ENCODE measurements around the gene SLC23A2. TPM values are rescaled to one million over a fixed set of nuclear protein-coding genes. Genes with fewer than 3 reads are reported as not detected.

The SLC23A2 gene
- total and polyA plus RNA-seq, 4 donors: 3.5 to 38.2 (median 17.9) TPM

DNA sequence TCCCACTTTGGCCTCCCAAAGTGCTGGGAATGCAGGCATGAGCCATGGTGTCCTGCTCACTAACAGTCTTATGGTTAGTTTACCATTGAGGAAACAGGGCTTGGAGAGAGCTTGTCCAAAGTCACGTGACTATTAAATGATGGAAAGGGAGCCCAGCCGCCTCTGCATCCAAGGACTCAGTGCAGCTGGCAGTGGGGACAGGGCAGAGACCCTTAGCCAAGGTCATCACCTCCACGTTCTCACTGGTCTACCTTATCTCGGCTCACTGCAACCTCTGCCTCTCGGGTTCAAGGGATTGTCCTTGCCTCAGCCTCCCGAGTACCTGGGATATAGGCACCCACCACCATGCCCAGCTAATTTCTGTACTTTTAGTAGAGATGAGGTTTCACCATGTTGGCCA is 109.3 kb downstream of the SLC23A2 start:
- H3K9me3 ChIP-seq (ENCODE audit: control insufficient read depth, low read length): no peaks in the 10 kb centered on the region
- WGBS, 2 donors: 96% methylated on average over 6 of the region's 6 CpGs
- intact Hi-C loops (cut with DNase I): no loop called here
- H3K36me3 ChIP-seq (ENCODE audit: control insufficient read depth in 1 of 2, insufficient read depth in 2 of 2, low read length in 1 of 2): no peaks in the 10 kb centered on the region
- H3K27me3 ChIP-seq (ENCODE audit: control insufficient read depth in 1 of 2, insufficient read depth in 2 of 2, low read length in 1 of 2): no peaks in the 10 kb centered on the region
- no peak overlapping the region for H3K4me3 ChIP-seq (ENCODE audit: low read length in 2 of 2)
- H3K27ac ChIP-seq (ENCODE audit: low read depth in 1 of 2, low read length in 2 of 2): no peak overlapping the region
- ATAC-seq (ENCODE audit: low FRiP score) (no peak), DNase-seq (no peak)
- no peaks in the 10 kb centered on the region for H3K4me1 ChIP-seq (ENCODE audit: control insufficient read depth in 1 of 2, insufficient read depth in 2 of 2, low read length in 2 of 2)

GRCh38 chr20:4891190-4891763 is 110.0 kb downstream of the SLC23A2 start:
- no peak for DNase-seq

DNA sequence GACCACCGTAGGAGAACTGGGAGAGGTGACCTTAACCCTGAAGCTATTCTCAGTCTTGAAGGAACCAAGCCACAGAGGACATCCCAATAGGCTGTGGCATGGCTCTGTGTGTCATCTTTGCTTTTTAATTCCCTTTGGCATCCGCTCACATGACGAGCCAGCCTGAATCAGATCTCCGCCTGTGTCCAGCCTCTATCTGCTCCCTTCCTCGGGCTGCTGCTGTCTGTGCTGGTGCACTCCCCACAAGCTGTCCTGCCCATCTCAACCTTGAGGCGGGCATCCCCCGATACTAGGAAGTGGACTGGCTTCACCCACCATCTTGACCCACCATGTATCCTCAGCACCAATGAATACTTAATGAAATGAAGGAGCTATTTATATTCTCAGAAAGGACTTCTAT is 111.9 kb downstream of the SLC23A2 start:
- no peak overlapping the region for H3K27ac ChIP-seq (ENCODE audit: low read depth in 1 of 2, low read length in 2 of 2)
- ATAC-seq (ENCODE audit: low FRiP score) (no peak), DNase-seq (no peak)
- no peaks in the 10 kb centered on the region for H3K4me1 ChIP-seq (ENCODE audit: control insufficient read depth in 1 of 2, insufficient read depth in 2 of 2, low read length in 2 of 2)
- intact Hi-C loops (cut with DNase I): no loop called here
- WGBS, 2 donors: 95 to 97% methylated on average over 7 of the region's 7 CpGs
- H3K27me3 ChIP-seq (ENCODE audit: control insufficient read depth in 1 of 2, insufficient read depth in 2 of 2, low read length in 1 of 2): no peaks in the 10 kb centered on the region
- no peaks in the 10 kb centered on the region for H3K36me3 ChIP-seq (ENCODE audit: control insufficient read depth in 1 of 2, insufficient read depth in 2 of 2, low read length in 1 of 2)
- no peaks in the 10 kb centered on the region for H3K9me3 ChIP-seq (ENCODE audit: control insufficient read depth, low read length)
- H3K4me3 ChIP-seq (ENCODE audit: low read length in 2 of 2): no peak overlapping the region

More at GRCh38 chr20:4891190-4891763, 110.0 kb downstream of the SLC23A2 start:
- intact Hi-C loops (cut with DNase I): no loop called here
- 94 to 96% methylated on average over 7 of the region's 7 CpGs for WGBS, 2 donors
- Histone ChIP-seq H3K27me3 (ENCODE audit: control insufficient read depth in 1 of 2, insufficient read depth in 2 of 2, low read length in 1 of 2) (no peaks in the 10 kb centered on the region), H3K4me3 (ENCODE audit: low read length in 2 of 2) (no peak overlapping the region), H3K36me3 (ENCODE audit: control insufficient read depth in 1 of 2, insufficient read depth in 2 of 2, low read length in 1 of 2) (no peaks in the 10 kb centered on the region), H3K4me1 (ENCODE audit: control insufficient read depth in 1 of 2, insufficient read depth in 2 of 2, low read length in 2 of 2) (no peaks in the 10 kb centered on the region), H3K9me3 (ENCODE audit: control insufficient read depth, low read length) (no peaks in the 10 kb centered on the region), H3K27ac (ENCODE audit: low read depth in 1 of 2, low read length in 2 of 2) (no peak overlapping the region)
- ATAC-seq (ENCODE audit: low FRiP score): no peak

- Histone ChIP-seq H3K27ac (ENCODE audit: low read depth in 1 of 2, low read length in 2 of 2) (no peak overlapping the region), H3K4me3 (ENCODE audit: low read length in 2 of 2) (no peak overlapping the region), H3K36me3 (ENCODE audit: control insufficient read depth in 1 of 2, insufficient read depth in 2 of 2, low read length in 1 of 2) (no peaks in the 10 kb centered on the region), H3K4me1 (ENCODE audit: control insufficient read depth in 1 of 2, insufficient read depth in 2 of 2, low read length in 2 of 2) (peaks cover 0 to 4% of the 10 kb centered on the region in 2 donors), H3K9me3 (ENCODE audit: control insufficient read depth, low read length) (no peaks in the 10 kb centered on the region), H3K27me3 (ENCODE audit: control insufficient read depth in 1 of 2, insufficient read depth in 2 of 2, low read length in 1 of 2) (no peaks in the 10 kb centered on the region)
- 67 to 75% methylated on average over 11 of the region's 11 CpGs for WGBS, 2 donors
- DNase-seq (no peak), ATAC-seq (ENCODE audit: low FRiP score) (no peak)
- intact Hi-C loops (cut with DNase I): no loop called here
These were observed 113.7 kb downstream of the SLC23A2 start for GRCh38 chr20:4887586-4887985.

GRCh38 chr20:4886771-4887527 is 114.4 kb downstream of the SLC23A2 start:
- no peak overlapping the region for H3K4me3 ChIP-seq (ENCODE audit: low read length in 2 of 2)
- ATAC-seq (ENCODE audit: low FRiP score) (peak; percentile 46), DNase-seq (no peak)
- no peaks in the 10 kb centered on the region for H3K27me3 ChIP-seq (ENCODE audit: control insufficient read depth in 1 of 2, insufficient read depth in 2 of 2, low read length in 1 of 2)
- intact Hi-C loops (cut with DNase I): no loop called here
- no peaks in the 10 kb centered on the region for H3K9me3 ChIP-seq (ENCODE audit: control insufficient read depth, low read length)
- WGBS, 2 donors: 89 to 91% methylated on average over 8 of the region's 8 CpGs
- H3K4me1 ChIP-seq (ENCODE audit: control insufficient read depth in 1 of 2, insufficient read depth in 2 of 2, low read length in 2 of 2): peaks cover 0 to 4% of the 10 kb centered on the region in 2 donors
- H3K36me3 ChIP-seq (ENCODE audit: control insufficient read depth in 1 of 2, insufficient read depth in 2 of 2, low read length in 1 of 2): no peaks in the 10 kb centered on the region
- H3K27ac ChIP-seq (ENCODE audit: low read depth in 1 of 2, low read length in 2 of 2): no peak overlapping the region

- Histone ChIP-seq H3K27me3 (ENCODE audit: control insufficient read depth in 1 of 2, insufficient read depth in 2 of 2, low read length in 1 of 2) (no peaks in the 10 kb centered on the region), H3K4me3 (ENCODE audit: low read length in 2 of 2) (no peak overlapping the region), H3K27ac (ENCODE audit: low read depth in 1 of 2, low read length in 2 of 2) (no peak overlapping the region), H3K36me3 (ENCODE audit: control insufficient read depth in 1 of 2, insufficient read depth in 2 of 2, low read length in 1 of 2) (no peaks in the 10 kb centered on the region), H3K4me1 (ENCODE audit: control insufficient read depth in 1 of 2, insufficient read depth in 2 of 2, low read length in 2 of 2) (peaks cover 0 to 4% of the 10 kb centered on the region in 2 donors), H3K9me3 (ENCODE audit: control insufficient read depth, low read length) (no peaks in the 10 kb centered on the region)
- intact Hi-C loops (cut with DNase I): no loop called here
- WGBS, 2 donors: 89 to 93% methylated on average over 8 of the region's 8 CpGs
- ATAC-seq (ENCODE audit: low FRiP score) (no peak), DNase-seq (no peak)
These were observed 115.4 kb downstream of the SLC23A2 start for GRCh38 chr20:4885877-4886276.

DNA sequence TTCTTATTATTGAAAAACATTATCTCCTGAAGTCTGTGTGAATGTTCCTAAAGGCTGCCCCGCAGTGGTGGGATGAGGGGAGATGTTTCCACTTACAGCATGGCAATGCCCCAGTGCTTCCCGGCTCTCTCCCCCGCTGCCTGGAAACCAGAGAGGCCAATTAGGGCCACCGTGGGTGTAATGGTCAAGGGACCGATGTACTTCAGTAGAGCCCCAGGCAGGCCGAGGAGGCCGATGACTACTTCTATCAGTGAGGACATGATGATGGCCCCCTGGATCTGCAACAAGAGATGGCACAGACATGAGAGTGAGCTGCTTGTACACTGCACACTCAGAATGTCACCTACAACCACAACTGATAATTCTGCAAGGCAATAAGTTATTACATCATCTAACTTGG is 117.8 kb downstream of the SLC23A2 start:
- ATAC-seq (ENCODE audit: low FRiP score) (no peak), DNase-seq (no peak)
- WGBS, 2 donors: 75 to 83% methylated on average over 7 of the region's 7 CpGs
- Histone ChIP-seq H3K27ac (ENCODE audit: low read depth in 1 of 2, low read length in 2 of 2) (no peak overlapping the region), H3K4me1 (ENCODE audit: control insufficient read depth in 1 of 2, insufficient read depth in 2 of 2, low read length in 2 of 2) (peaks cover 0 to 4% of the 10 kb centered on the region in 2 donors), H3K27me3 (ENCODE audit: control insufficient read depth in 1 of 2, insufficient read depth in 2 of 2, low read length in 1 of 2) (no peaks in the 10 kb centered on the region), H3K9me3 (ENCODE audit: control insufficient read depth, low read length) (no peaks in the 10 kb centered on the region), H3K4me3 (ENCODE audit: low read length in 2 of 2) (no peak overlapping the region), H3K36me3 (ENCODE audit: control insufficient read depth in 1 of 2, insufficient read depth in 2 of 2, low read length in 1 of 2) (peaks cover 0 to 1% of the 10 kb centered on the region in 2 donors)
- intact Hi-C loops (cut with DNase I): no loop called here

DNA sequence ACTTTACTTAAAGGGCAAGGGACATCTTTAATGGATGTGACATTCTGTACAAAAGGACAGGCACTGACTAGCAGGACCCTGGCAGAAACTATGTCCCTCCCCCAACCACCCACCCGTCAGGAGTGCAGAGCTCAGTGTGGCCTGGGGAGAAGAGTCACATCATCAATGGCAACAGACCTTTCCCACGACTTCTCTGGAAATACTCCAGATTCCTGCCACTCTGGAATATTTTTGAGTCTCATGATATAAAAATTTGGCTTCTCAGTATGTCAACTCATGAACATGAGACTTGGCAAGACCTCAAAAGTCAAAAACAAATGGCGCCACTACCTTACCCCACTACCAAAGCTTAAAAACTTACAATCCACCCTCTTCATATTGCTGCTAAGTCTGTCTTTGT is 118.3 kb downstream of the SLC23A2 start:
- Histone ChIP-seq H3K27ac (ENCODE audit: low read depth in 1 of 2, low read length in 2 of 2) (no peak overlapping the region), H3K36me3 (ENCODE audit: control insufficient read depth in 1 of 2, insufficient read depth in 2 of 2, low read length in 1 of 2) (peaks cover 0 to 1% of the 10 kb centered on the region in 2 donors), H3K9me3 (ENCODE audit: control insufficient read depth, low read length) (no peaks in the 10 kb centered on the region), H3K4me1 (ENCODE audit: control insufficient read depth in 1 of 2, insufficient read depth in 2 of 2, low read length in 2 of 2) (peaks cover 0 to 4% of the 10 kb centered on the region in 2 donors), H3K27me3 (ENCODE audit: control insufficient read depth in 1 of 2, insufficient read depth in 2 of 2, low read length in 1 of 2) (no peaks in the 10 kb centered on the region), H3K4me3 (ENCODE audit: low read length in 2 of 2) (no peak overlapping the region)
- WGBS, 2 donors: 10 to 25% methylated on average over 3 of the region's 3 CpGs
- ATAC-seq (ENCODE audit: low FRiP score): no peak
- DNase-seq: no peak
- intact Hi-C loops (cut with DNase I): no loop called here
